Nephron (organoid): ENCODE data around the gene SH3RF3.

ENCODE experiments used
- H3K27ac Mint-ChIP-seq, 3 experiments: 2 replicates each; pipeline ENCODE4 v1.8.0; 2020; ENCODE audit warnings: mixed read lengths in 3 of 3, mild to moderate bottlenecking in 2 of 3, moderate library complexity in 1 of 3
- H3K27me3 Mint-ChIP-seq: 2 replicates; pipeline ENCODE4 v1.8.0; 2021; ENCODE audit warnings: low read depth, mild to moderate bottlenecking, moderate library complexity, mixed read lengths
- H3K36me3 Mint-ChIP-seq: 2 replicates; pipeline ENCODE4 v1.8.0; 2020; ENCODE audit warnings: low read depth, mixed read lengths
- H3K4me1 Mint-ChIP-seq: 2 replicates; pipeline ENCODE4 v1.8.0; 2020; ENCODE audit warnings: mixed read lengths
- H3K4me3 Mint-ChIP-seq, 3 experiments: 2 replicates each; pipeline ENCODE4 v1.8.0; 2020; ENCODE audit warnings: mild to moderate bottlenecking in 3 of 3, mixed read lengths in 3 of 3, moderate library complexity in 2 of 3
- H3K9me3 Mint-ChIP-seq: 2 replicates; pipeline ENCODE4 v1.8.0; 2020; ENCODE audit warnings: mixed read lengths
- CTCF ChIP-seq, 3 experiments: fragments of 200-600 bp; sonication (generic); IDR thresholded peaks; one replicate each; pipeline ENCODE4 v1.5.0; 2021; ENCODE audit warnings: antibody characterized with exemption in 3 of 3; ENCODE audit not compliant: unreplicated experiment in 3 of 3

Gene SH3RF3

GRCh38 chr2:109236147-109236546 is 107.1 kb downstream of the SH3RF3 start:
- Mint-ChIP-seq H3K27me3 (peaks cover 13% of the 10 kb centered on the region), H3K4me3 (no peak overlapping the region), H3K4me1 (peaks cover 67% of the 10 kb centered on the region), H3K27ac (peak overlapping the region in 1 of 3 experiments; percentile 62), H3K36me3 (no peaks in the 10 kb centered on the region), H3K9me3 (no peaks in the 10 kb centered on the region)
- no peak for TF ChIP-seq CTCF (IDR thresholded peaks at IDR 0.05; ENCODE audit: unreplicated experiment in 3 of 3)

GRCh38 chr2:109237792-109238191 is 108.8 kb downstream of the SH3RF3 start:
- H3K4me3 Mint-ChIP-seq, result no peak overlapping the region
- H3K27me3 Mint-ChIP-seq, result peaks cover 13% of the 10 kb centered on the region
- H3K36me3 Mint-ChIP-seq, result no peaks in the 10 kb centered on the region
- no peaks in the 10 kb centered on the region for H3K9me3 Mint-ChIP-seq
- peak overlapping the region in 1 of 3 experiments; percentile 62 for H3K27ac Mint-ChIP-seq
- H3K4me1 Mint-ChIP-seq, result peaks cover 73% of the 10 kb centered on the region
- no peak for TF ChIP-seq CTCF (IDR thresholded peaks at IDR 0.05; ENCODE audit: unreplicated experiment in 3 of 3)

GRCh38 chr2:109238580-109238979 is 109.6 kb downstream of the SH3RF3 start:
- H3K9me3 Mint-ChIP-seq, result no peaks in the 10 kb centered on the region
- peak overlapping the region in 2 of 3 experiments; percentile 47 to 81 for H3K27ac Mint-ChIP-seq
- H3K4me3 Mint-ChIP-seq, result no peak overlapping the region
- peaks cover 81% of the 10 kb centered on the region for H3K4me1 Mint-ChIP-seq
- H3K27me3 Mint-ChIP-seq, result peaks cover 17% of the 10 kb centered on the region
- no peaks in the 10 kb centered on the region for H3K36me3 Mint-ChIP-seq
- no peak for TF ChIP-seq CTCF (IDR thresholded peaks at IDR 0.05; ENCODE audit: unreplicated experiment in 3 of 3)

- Mint-ChIP-seq H3K4me3 (no peak overlapping the region), H3K9me3 (no peaks in the 10 kb centered on the region), H3K4me1 (peaks cover 90% of the 10 kb centered on the region), H3K27ac (peak overlapping the region in 2 of 3 experiments; percentile 26 to 81), H3K36me3 (no peaks in the 10 kb centered on the region), H3K27me3 (peaks cover 17% of the 10 kb centered on the region)
- TF ChIP-seq CTCF (IDR thresholded peaks at IDR 0.05; ENCODE audit: unreplicated experiment in 3 of 3), result no peak
Measured at GRCh38 chr2:109239720-109240119, 110.7 kb downstream of the SH3RF3 start.

- Mint-ChIP-seq H3K4me3 (peak overlapping the region in 1 of 3 experiments; percentile 3), H3K36me3 (no peaks in the 10 kb centered on the region), H3K27ac (peak overlapping the region in 2 of 3 experiments; percentile 84 to 90), H3K4me1 (peaks cover 72% of the 10 kb centered on the region), H3K27me3 (peaks cover 10% of the 10 kb centered on the region), H3K9me3 (no peaks in the 10 kb centered on the region)
- no peak for TF ChIP-seq CTCF (IDR thresholded peaks at IDR 0.05; ENCODE audit: unreplicated experiment in 3 of 3)
Measured at GRCh38 chr2:109242210-109242653, 113.2 kb downstream of the SH3RF3 start.

- Mint-ChIP-seq H3K4me1 (peaks cover 72% of the 10 kb centered on the region), H3K36me3 (no peaks in the 10 kb centered on the region), H3K4me3 (peak overlapping the region in 1 of 3 experiments; percentile 3), H3K27ac (peak overlapping the region in 2 of 3 experiments; percentile 46 to 84), H3K9me3 (no peaks in the 10 kb centered on the region), H3K27me3 (peaks cover 10% of the 10 kb centered on the region)
- TF ChIP-seq CTCF (IDR thresholded peaks at IDR 0.05; ENCODE audit: unreplicated experiment in 3 of 3), result no peak
Measured at GRCh38 chr2:109242654-109243331, 113.8 kb downstream of the SH3RF3 start.
